CD4-positive, CD25-positive, alpha-beta regulatory T cell (primary cell): Measurements from ENCODE around the gene TRIM13. TPM values are rescaled to one million over a fixed set of nuclear protein-coding genes. Genes with fewer than 3 reads are reported as not detected.

Experiments used
- polyA plus RNA-seq, 4 donors: library from polyadenylated mRNA; unstranded; fragments of 300-500 nt; fragmentation: Illumina TruSeq; gene quantifications; one replicate each; pipeline ENCODE4 v1.2.3, GENCODE V29; 2021
- total RNA-seq: library from RNA; stranded (reverse); gene quantifications from one replicate; pipeline ENCODE4 v1.2.3, GENCODE V29; 2022

The TRIM13 gene
- total and polyA plus RNA-seq, 5 donors from 2014 or later = 10.2 to 23.8 (median 16.1) TPM

Other genes starting within 250 kb of the TRIM13 start
- 25.1 TPM for gene KPNA3, start 204.4 kb upstream of the TRIM13 start, total RNA-seq
- 10 to 100 TPM; 24.4 to 28.3 (median 27.8) TPM for gene KPNA3, start 204.4 kb upstream of the TRIM13 start, polyA plus RNA-seq
- gene SPRYD7, start 60.7 kb upstream of the TRIM13 start, total RNA-seq = 1.8 TPM
- 1 to 10 TPM; 2.7 to 3.8 (median 3.0) TPM for gene SPRYD7, start 60.7 kb upstream of the TRIM13 start, polyA plus RNA-seq
- 0.47 TPM for gene KCNRG, start 18.4 kb downstream of the TRIM13 start, total RNA-seq
- gene KCNRG, start 18.4 kb downstream of the TRIM13 start, polyA plus RNA-seq = under 1 TPM; 0.15 to 0.89 (median 0.50) TPM